HuH-7 (cell line): ENCODE data around the gene TRMT1L.

Experiments used
- DNase-seq: peaks from one replicate; pipeline ENCODE4 v3.0.0; 2011; ENCODE audit warnings: low spot score

Gene TRMT1L

DNA sequence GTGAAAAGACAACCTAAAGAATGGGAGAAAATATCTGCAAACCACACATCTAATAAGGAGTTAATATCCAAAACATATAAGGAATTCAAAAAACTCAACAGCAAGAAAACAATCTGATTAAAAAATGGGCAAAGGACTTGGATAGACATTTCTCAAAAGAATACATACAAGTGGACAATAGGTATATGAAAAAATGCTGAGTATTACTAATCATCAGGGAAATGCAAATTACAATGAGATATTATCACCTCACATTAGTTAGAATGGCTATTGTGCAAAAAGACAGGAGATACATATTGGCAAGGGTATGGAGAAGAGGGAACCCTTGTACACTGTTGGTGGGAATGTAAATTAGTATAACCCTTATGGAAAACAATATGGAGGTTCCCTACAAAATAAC lies 44.9 kb downstream of the TRMT1L start:
- DNase-seq: no peak

DNA sequence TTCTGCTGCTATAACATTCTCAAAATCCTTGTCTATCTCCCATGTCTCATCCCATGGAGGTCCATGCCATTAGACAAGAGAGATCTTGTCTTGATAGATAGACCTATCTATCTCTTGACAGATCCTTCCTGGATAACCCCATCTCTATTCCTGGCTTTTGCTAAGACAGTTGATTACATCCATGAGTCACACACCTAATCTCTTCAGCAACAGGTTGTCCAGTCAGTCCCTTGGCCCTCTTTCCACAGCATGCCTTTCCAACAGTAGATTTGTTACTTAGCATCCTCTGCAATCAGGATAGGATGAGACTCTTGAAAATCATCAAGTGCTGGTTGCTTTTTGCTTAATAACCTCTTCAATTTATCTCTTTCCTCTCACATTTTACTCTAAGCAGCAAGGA lies 46.6 kb downstream of the TRMT1L start:
- DNase-seq: no peak

- no peak for DNase-seq
Measured at GRCh38 chr1:185108321-185108720, 48.4 kb downstream of the TRMT1L start.

DNA sequence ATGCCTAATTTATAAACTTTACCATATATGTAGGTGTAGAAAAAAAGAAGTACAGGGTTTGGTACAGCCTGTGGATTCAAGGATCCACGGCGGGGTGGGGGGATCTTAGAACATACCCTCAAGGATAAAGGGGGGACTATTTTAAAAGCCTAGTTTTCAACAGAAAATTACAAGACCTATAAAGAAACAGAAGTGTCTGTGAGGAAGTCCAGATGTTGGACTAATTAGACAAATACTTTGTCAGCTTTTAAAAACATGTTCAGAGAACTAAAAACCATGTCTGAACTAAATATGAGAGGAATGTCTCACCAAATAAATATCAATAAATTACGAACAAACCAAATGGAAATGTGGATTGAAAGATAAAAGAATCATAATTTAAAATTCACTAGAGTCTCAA lies 51.6 kb downstream of the TRMT1L start:
- DNase-seq: no peak

DNA sequence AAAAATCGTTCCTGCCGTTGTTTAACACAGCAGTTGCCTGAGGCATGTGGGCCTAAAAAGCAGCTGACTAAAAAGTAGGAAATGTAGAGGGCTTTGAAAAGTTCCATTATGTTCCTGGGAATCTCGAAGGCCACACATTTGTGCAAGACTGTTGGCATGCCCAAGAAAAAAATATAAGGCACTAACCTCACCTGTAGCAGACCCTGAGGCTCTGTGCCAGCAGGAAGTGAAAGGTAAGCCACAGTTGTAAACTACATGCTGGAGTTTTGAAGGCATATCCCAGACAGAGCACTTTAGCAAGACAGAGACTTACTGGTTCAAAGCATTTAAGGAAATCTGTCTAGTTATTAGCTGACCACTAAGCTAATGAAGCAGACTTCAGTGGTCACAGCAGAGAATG lies 52.7 kb downstream of the TRMT1L start:
- DNase-seq: no peak

DNA sequence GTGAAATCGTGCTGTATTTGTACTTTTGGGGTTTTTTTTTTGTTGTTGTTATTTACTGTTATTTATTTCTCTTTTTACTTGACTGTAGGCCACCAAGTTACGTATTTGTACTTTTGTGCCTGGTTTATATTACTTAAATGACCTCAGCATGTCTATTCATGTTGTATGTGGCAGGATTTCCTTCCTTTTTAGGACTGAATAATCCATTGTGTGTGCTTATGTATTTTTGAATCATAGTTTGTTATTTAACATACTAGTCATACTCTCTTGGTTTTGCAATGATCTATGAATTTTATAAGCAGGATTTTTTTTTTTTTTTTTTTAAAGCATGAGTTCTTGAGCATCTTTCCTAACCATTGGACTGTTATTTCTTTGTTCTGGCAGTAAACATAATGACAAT lies 60.2 kb downstream of the TRMT1L start:
- DNase-seq: no peak

GRCh38 chr1:185094761-185095160 lies 62.0 kb downstream of the TRMT1L start:
- no peak for DNase-seq

GRCh38 chr1:185091480-185091879 lies 65.3 kb downstream of the TRMT1L start:
- no peak for DNase-seq

DNA sequence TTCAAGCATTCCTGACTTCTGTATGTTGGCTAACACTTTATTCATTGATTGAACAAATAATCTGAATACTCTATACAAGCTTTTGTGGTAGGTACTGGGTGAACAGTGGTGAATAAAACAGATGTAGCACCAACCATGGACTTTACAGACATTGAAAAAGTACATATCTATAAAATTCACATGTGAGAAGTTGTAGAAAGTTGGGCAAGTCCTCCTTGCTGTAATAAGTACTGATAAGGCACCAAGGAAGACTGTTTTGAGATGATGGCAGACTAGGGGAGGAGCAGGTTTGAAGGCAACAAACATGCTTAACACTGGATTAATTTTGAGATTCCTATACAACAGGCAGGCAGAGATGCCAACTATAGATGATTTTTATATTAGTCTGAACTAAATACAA lies 69.0 kb downstream of the TRMT1L start:
- DNase-seq: no peak

DNA sequence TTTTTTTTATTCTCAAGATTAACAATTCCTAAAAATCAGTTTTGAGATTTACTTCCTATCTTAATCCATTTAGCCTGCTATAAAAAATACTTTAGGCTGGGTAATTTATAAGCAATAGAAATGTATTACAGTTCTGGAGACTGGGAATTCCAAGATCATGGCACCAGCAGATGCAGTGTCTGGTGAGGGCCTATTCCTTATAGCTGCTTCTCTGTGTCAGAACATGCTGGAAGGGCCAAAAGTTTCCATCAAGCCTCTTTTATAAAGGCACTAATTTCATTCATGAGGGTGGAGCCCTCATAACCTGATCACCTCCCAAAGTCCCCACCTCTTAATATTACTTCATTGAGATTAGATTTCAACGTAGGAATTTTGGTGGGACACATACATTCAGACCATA lies 69.7 kb downstream of the TRMT1L start:
- no peak for DNase-seq

DNA sequence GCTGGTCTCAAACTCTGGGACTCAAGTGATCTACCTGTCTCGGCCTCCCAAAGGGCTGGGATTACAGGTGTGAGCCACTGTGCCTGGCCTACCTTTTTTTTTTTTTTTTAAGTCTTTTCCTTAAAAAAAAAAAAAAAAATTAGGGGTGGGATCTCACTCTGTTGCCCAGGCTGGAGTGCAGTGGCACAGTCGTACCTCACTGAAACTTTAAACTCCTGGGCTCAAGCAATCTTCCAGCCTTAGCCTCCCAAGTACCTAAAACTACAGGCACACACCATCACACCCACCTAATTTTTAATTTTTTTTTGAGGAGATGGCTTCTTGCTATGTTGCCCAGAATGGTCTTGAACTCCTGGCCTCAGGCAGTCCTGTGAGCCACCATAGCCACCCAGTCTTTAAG lies 72.9 kb downstream of the TRMT1L start:
- DNase-seq: no peak

DNA sequence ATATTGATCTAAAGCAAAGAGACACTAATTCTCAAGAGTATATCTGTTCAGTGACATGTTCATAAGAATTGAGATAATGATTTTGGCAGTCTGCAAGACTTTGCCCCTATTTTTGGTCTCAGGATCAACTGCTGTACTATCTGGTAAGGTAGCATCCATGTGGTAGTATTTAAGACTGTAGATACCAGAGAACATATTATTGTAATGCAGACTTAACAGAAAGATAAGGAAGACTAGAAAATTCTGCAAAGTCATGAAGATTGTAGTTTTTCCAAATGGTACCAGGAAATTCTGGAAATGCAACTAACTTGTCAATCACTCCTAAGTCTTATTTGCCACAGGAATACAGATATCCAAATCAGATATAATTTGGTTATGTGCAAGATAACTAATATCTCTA lies 76.3 kb downstream of the TRMT1L start:
- DNase-seq: no peak

GRCh38 chr1:185077374-185077773 lies 79.4 kb downstream of the TRMT1L start:
- no peak for DNase-seq

- DNase-seq: no peak
Measured at GRCh38 chr1:185075476-185075875, 81.3 kb downstream of the TRMT1L start.

DNA sequence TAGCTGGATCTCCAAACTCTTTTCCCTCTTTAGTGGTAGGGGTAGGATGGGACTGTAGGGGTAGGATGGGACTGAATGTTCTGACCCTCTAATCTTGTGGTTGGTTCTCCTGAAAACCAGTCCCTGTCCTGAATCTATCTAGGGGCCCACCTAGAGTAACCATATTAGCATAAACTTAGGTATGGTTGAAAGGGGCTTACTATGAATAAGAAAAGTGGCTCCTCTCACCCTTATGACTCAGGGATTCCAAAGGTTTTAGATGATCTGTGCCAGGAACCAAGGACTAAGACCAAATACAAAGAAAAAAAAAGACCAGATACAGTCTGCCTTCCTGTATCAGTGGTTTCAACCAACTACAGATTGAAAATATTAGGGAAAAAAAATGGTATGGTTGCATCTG lies 82.4 kb downstream of the TRMT1L start:
- DNase-seq: no peak

DNA sequence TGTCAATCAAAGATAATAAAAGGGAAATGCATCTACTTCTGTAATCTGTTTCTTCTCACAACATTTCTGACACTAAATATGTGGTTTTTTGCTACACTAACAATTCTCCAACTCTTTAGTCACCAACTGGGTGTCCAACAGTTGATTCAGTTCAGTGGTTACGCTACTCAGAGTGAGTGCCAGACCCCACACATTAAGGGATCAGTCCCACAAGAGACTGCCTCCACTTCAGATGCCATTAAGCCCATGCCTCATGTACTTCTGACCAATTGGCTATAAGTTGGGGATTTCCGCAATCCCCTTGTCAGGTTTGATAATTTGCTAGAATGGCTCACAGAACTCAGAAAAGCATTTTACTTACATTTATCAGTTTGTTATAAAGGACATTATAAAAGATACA lies 83.0 kb downstream of the TRMT1L start:
- DNase-seq: no peak

DNA sequence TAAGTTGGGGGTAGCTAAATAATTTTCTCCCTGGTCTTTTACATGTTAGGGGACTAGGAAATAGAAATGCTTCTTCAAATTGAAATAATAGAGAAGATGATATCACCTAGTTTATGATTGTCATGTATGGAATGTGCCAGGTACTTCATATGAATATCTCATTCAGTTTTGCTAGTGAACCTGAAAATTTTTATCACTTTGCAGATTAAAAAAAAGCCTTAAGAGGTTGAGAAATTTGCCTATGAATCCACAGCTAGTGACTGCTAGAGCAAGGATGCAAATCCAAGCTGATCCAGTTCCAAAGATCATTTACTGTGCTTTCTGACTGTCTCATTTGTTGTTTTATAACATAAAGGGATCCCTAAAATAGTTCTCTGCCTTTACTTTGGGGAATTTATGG lies 86.7 kb downstream of the TRMT1L start:
- no peak for DNase-seq

- no peak for DNase-seq
Measured at GRCh38 chr1:185069202-185069772, 87.5 kb downstream of the TRMT1L start.

- no peak for DNase-seq
Measured at GRCh38 chr1:185068341-185068740, 88.4 kb downstream of the TRMT1L start.
